Measurements from ENCODE around the gene PRKCQ.

Gene PRKCQ

DNA sequence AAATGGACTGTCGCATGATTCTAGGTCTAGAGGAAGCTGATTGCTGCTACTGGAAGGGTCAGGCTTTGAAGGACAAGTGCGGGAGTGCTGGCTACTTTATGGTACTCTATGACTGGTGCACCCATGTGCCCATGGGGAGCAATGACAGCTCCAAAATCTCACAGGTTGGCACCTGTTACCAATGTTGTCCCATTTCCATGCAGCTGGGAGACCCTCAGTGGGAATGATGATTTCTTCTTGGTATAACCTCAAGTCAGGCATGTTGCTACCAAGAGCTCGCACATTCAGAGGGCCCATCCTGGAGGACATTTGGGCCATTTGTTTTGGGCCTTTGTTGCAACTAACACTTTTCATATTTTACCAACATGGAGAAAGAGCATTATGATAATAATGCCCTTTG, 174.4 kb downstream of the PRKCQ start:
- DNase-seq (ENCODE audit: low spot score), result no peak

DNA sequence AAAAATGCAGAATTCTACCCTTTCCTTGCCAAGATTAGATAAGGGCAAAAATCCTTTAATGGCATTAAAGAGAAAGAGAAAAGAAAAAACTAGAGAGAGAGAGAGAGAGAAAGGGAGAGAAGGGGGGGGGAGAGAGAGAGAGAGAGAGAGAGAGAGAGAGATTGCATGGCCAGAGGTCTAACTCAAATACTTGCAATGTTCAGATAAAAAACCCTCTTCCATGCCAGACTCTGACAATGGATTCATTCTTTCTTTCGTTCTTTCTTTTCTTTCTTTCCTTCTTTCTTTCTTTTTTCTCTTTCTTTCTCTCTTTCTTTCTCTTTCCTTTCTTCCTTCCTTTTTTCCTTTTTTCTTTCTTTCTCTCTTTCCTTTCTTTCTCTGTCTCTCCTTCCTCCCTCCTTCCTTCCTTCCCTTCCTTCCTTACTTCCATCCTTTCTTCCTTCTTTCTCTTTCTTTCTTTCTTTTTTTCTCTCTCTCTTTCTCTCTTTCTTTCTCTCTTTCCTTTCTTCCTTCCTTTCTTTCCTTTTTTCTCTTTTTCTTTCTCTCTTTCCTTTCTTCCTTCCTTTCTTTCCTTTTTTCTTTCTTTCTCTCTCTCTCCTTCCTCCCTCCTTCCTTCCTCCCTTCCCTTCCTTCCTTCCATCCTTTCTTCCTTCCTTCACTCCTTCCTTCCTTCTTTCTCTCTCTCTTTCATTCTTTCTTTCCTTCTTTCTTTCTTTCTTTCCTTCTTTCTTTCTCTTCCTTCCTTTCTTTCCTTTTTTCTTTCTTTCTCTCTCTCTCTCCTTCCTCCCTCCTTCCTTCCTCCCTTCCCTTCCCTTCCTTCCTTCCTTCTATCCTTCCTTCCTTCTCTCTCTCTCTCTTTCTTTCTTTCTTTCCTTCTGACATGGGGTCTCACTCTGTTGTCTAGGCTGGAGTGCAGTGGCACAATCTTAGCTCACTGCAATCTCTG, 175.7 kb downstream of the PRKCQ start:
- DNase-seq (ENCODE audit: low spot score), result no peak

GRCh38 chr10:6402960-6403359, 177.1 kb downstream of the PRKCQ start:
- DNase-seq (ENCODE audit: low spot score), result no peak

GRCh38 chr10:6402349-6402709, 177.7 kb downstream of the PRKCQ start:
- no peak for DNase-seq (ENCODE audit: low spot score)

DNA sequence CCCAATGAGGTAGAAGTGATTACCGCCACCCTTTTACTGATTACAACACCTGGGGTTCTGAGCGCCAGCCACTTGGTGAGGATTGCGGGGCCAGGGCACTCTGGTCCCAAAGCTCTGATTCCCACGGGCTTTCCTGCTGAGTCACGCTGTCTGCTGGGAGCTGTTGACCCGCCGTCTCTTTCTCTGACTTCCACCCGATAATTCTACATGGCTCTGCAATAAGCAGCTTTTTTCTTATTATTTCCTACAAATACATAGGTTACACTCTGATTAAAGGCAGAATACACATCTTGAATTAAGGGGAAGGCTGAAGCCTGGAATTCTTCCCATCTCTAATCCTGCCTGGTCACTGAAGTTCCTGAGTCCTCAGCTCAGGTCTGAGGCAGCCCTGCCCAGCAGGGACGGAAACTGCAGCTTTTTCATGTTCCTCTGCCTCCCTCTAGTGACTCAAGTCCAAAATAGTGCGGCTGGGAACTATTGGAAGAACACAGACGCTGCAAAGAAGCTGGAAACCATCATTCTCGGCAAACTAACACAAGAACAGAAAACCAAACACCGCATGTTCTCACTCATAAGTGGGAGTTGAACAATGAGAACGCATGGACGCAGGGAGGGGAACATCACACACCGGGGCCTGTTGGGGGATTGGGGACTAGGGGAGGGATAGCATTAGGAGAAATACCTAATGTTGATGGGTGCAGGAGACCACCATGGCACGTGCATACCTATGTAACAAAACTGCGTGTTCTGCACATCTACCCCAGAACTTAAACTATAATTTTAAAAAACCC, 178.3 kb downstream of the PRKCQ start:
- DNase-seq (ENCODE audit: low spot score), result peak; percentile 87

GRCh38 chr10:6400821-6401465, 179.1 kb downstream of the PRKCQ start:
- DNase-seq (ENCODE audit: low spot score), result no peak

DNA sequence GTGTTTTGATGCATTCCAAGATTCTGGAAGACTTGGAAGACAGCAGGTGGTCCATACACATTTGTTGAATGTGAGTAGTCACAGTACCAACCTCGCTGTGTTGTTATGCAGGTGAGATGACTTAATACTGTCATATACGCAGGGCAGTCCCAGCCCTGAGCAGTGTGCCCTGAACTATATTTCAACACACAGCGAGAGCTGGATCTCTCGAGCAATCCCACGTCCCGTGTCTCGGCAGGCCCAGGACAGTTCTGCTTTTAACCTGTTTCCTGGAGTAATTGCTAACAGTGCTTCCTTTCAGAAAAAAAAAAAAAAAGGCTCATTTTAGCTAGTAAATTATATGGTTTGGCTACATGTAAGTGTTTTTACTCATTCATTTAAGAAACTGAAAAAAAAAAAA, 179.7 kb downstream of the PRKCQ start:
- no peak for DNase-seq (ENCODE audit: low spot score)

- no peak for DNase-seq (ENCODE audit: low spot score)
Measured at GRCh38 chr10:6399879-6400278, 180.2 kb downstream of the PRKCQ start.

GRCh38 chr10:6399231-6399741, 180.8 kb downstream of the PRKCQ start:
- DNase-seq (ENCODE audit: low spot score), result no peak

DNA sequence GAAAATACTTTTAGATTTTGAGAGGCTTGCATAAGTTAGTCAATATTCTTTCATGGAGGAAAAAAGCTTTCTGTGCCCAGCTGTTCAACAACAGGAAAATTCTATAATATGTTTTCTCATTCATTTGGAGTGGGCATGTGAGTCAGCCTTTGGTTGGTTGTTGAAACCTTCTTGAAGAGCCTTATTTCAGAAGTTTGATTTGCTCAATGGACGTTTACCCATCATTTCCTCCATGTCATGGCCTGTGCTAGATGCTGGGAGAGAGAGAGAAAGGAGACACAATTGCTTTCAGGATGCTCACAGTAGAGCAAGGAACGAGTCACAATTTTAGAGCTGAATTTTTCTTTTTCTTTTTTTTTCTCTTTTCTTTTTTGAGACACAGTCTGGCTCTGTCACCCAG, 181.7 kb downstream of the PRKCQ start:
- DNase-seq (ENCODE audit: low spot score), result no peak

DNA sequence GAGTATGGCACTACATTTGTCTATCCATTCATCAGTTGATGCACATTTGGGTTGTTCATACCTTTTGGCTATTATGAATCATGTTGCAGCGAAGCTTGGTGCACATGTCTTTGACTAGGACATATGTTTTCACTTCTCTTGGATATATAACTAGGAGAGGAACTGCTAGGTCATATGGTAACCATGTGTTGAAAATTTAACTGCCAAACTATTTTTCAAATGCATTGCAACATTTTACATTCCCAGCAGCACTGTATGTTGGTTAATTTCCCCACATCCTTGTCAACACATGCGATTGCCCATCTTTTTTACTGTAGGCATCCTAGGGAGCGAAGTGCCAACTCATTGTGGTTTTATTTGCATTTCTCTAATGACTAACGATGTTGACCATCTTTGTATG, 183.4 kb downstream of the PRKCQ start:
- no peak for DNase-seq (ENCODE audit: low spot score)

DNA sequence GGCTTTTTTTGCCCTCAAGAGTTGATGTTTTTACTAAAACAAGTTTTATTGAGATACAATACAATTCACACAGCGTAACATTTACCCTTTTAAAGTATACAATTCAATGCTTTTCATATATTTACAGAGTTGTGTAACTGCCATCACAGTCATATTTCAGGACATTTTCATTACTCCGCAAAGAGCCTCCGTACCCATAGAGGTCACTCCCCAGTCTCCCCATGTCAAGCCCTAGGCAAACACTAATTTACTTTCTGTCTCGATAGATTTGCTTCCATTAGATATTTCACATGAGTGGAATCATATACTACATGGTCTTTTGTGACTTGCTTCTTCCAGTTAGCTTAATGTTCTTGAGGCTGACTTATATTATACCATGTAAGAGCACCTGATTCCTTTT, 183.8 kb downstream of the PRKCQ start:
- DNase-seq (ENCODE audit: low spot score), result no peak

- DNase-seq (ENCODE audit: low spot score), result no peak
Measured at GRCh38 chr10:6395606-6396005, 184.5 kb downstream of the PRKCQ start.

DNA sequence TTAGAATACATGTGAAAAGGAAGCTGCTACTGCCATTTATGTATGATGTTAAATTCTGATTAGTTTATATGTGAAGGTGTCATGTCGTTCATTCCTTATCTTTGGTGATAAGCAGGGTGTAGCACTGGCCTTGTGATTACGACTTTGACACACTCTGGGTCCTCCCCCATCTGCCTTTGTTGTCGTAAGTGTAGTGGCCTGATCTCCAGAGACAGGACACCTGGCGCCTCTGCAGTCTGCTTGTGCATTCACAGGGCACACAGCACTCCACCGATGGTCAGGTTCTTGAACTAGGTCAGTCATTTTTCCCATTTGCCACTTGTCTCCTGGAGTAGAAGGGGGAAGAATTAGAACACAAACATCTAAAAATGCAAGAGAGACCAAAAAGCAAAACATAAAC, 186.0 kb downstream of the PRKCQ start:
- DNase-seq (ENCODE audit: low spot score), result no peak

- no peak for DNase-seq (ENCODE audit: low spot score)
Measured at GRCh38 chr10:6393168-6393567, 186.9 kb downstream of the PRKCQ start.

DNA sequence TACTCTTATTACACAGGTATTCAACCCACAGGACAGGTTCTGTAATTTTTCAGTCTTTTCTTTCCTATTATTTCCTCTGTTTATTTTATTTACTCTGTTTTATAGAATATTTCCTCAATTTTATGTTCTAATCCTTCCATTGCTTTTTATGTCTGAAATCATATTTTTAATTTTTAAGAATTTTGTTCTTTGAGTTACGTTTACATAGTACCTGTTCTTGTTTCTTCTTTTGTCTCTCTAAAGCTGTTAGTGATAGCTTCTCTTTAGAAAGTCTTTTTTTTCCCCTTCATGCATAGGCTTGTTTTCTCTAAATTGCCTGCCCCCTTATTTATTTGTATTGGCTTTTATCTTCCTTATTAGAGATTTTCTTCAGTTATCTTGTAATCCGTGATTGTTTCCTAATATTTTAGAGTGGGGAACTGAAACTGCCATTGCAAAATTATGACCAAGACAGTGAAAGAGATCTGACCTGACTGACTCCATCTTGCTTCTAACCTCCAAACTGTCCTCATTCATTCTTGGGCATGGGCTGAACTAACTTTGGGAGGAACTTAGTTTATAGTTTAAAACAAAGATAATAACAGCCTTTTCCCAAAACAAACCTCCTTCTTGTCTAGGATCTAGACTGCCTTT, 189.7 kb downstream of the PRKCQ start:
- no peak for DNase-seq (ENCODE audit: low spot score)

- no peak for DNase-seq (ENCODE audit: low spot score)
Measured at GRCh38 chr10:6388261-6388893, 191.7 kb downstream of the PRKCQ start.

- DNase-seq (ENCODE audit: low spot score), result no peak
Measured at GRCh38 chr10:6386960-6387359, 193.1 kb downstream of the PRKCQ start.

- no peak for DNase-seq (ENCODE audit: low spot score)
Measured at GRCh38 chr10:6386346-6386745, 193.7 kb downstream of the PRKCQ start.

DNA sequence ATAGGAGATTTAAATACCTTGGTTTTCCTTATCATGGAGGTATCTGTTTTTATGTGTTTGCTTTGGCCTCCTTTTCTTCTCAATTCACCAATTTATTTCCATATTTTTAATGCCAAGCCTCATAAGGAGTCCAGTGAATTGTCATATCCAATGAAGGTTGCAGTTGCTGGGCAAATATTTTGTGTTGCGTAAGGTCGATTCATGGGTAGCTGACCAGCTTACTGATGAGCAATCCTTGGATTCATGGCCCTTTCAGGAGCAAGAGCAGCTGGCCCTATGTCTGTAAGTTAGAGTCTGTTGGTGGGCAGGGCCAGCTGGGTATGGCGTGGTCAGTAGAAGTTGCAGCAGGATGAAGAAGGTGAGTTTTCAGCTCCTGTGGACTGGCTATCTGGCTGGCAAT, 194.4 kb downstream of the PRKCQ start:
- no peak for DNase-seq (ENCODE audit: low spot score)

GRCh38 chr10:6384847-6385246, 195.2 kb downstream of the PRKCQ start:
- DNase-seq (ENCODE audit: low spot score), result no peak

GRCh38 chr10:6384031-6384430, 196.0 kb downstream of the PRKCQ start:
- no peak for DNase-seq (ENCODE audit: low spot score)
